Central memory CD4-positive, alpha-beta T cell (primary cell): Measurements from ENCODE around the gene NARS2.
A peak's percentile ranks its signal among the peaks of the same experiment; 100 is the strongest.
"Not testable (repeated sequence)": the region's sequence is repeated elsewhere in the genome, so short reads cannot be mapped to it uniquely, and the experiment has no call there.

ENCODE experiments used
- DNase-seq: peaks from one replicate; pipeline ENCODE4 v3.0.0; 2022

The NARS2 gene

GRCh38 chr11:78575478-78575877 lies 814 bp upstream of the NARS2 start:
- no peak for DNase-seq

GRCh38 chr11:78573681-78574080 lies 983 bp downstream of the NARS2 start:
- no peak for DNase-seq

- DNase-seq: no peak
These were observed 1.4 kb downstream of the NARS2 start for GRCh38 chr11:78573271-78573670.

GRCh38 chr11:78572394-78572793 lies 2.3 kb downstream of the NARS2 start:
- DNase-seq: no peak

GRCh38 chr11:78570031-78570430 lies 4.6 kb downstream of the NARS2 start:
- DNase-seq: no peak

GRCh38 chr11:78567209-78567608 lies 7.5 kb downstream of the NARS2 start:
- DNase-seq: no peak

- DNase-seq: peak; percentile 54
These were observed 9.9 kb downstream of the NARS2 start for GRCh38 chr11:78564490-78565467.

- DNase-seq: not testable (repeated sequence)
These were observed 10.6 kb downstream of the NARS2 start for GRCh38 chr11:78564037-78564436.

- DNase-seq: not testable (repeated sequence)
These were observed 11.6 kb downstream of the NARS2 start for GRCh38 chr11:78563090-78563489.

- no peak for DNase-seq
These were observed 12.3 kb downstream of the NARS2 start for GRCh38 chr11:78562398-78562797.

GRCh38 chr11:78560826-78561484 lies 13.7 kb downstream of the NARS2 start:
- DNase-seq: no peak

GRCh38 chr11:78560153-78560552 lies 14.5 kb downstream of the NARS2 start:
- DNase-seq: no peak

GRCh38 chr11:78557236-78557635 lies 17.4 kb downstream of the NARS2 start:
- DNase-seq: no peak

GRCh38 chr11:78555592-78555991 lies 19.1 kb downstream of the NARS2 start:
- DNase-seq: no peak

GRCh38 chr11:78552881-78553280 lies 21.8 kb downstream of the NARS2 start:
- DNase-seq: no peak

- not testable (repeated sequence) for DNase-seq
These were observed 22.5 kb downstream of the NARS2 start for GRCh38 chr11:78552139-78552538.

GRCh38 chr11:78551066-78551465 lies 23.6 kb downstream of the NARS2 start:
- DNase-seq: no peak

GRCh38 chr11:78549624-78550409 lies 24.8 kb downstream of the NARS2 start:
- DNase-seq: no peak

GRCh38 chr11:78548911-78549590 lies 25.6 kb downstream of the NARS2 start:
- DNase-seq: no peak

GRCh38 chr11:78547931-78548705 lies 26.5 kb downstream of the NARS2 start:
- DNase-seq: no peak

- no peak for DNase-seq
These were observed 32.7 kb downstream of the NARS2 start for GRCh38 chr11:78542007-78542406.

- no peak for DNase-seq
These were observed 33.1 kb downstream of the NARS2 start for GRCh38 chr11:78541537-78541936.
